HCEC 1CT (cell line): ENCODE data around the gene ADAMTSL4.

Experiments
- DNase-seq: peaks from one replicate; pipeline ENCODE4 v3.0.0-alpha.2; 2017

ADAMTSL4 gene

DNA sequence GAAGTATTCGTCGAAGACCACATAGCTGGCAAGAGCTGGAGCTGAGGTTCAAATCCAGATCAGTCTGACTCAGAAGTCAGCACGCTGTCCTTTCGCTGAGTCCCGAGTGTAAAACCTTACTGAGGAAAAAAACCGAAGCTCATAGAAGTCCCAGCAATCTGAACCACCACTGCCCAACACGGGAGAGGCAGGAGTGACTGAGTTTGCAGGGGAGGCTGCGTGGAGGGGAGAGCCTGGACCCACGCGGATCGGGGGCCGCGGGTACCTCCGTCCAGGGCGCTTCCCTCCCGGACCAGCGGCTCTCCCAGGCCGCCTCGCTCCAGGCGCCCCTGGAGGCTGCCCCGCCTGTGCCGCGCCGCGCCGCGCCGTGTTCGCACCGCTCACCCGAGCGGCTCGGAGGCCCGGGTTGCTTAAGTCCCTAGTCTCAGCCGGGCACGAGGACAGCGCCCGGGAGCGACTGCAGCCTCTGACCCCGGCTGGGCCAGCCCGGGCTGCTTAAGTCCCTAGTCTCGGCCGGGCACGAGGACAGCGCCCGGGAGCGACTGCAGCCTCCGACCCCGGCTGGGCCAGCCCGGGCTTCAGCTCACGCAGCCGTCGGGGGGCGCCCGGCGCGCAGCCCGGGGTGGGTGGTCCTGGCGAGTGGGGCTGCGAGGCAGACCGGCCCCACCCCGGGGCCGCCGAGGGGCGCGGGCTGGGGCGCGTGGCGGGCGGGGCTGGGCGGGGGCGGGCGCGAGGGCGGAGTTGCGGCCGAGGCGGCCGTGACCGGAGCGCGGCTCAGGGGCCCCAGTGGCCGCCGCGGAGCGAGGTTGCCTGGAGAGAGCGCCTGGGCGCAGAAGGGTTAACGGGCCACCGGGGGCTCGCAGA lies at the start of gene ADAMTSL4:
TSS of gene ADAMTSL4 (plus strand) at position 777 of the 864 bp plus-strand sequence. CDS start 2,881 bp downstream, outside the sequence.
- DNase-seq, result peak; percentile 76

DNA sequence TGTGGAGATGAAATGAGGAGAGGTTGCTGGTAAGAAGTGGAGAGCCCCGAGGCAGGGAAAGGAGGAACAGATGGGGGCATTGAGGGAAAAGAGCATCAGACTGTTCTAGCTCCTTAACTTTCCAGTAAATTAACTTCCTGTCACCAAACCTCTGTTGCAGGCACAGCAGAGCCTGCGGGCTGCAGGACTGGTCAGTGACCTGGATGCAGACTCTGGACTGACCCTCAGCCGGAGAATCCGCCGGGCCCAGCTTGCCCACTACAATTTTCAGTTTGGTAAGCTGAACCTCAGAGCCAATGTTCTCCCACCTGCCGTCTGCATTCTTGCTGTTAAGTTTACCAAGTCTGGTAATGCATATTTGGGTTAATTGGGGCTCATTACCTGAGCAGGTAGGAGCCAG lies 43.8 kb upstream of the ADAMTSL4 start:
- DNase-seq, result no peak

DNA sequence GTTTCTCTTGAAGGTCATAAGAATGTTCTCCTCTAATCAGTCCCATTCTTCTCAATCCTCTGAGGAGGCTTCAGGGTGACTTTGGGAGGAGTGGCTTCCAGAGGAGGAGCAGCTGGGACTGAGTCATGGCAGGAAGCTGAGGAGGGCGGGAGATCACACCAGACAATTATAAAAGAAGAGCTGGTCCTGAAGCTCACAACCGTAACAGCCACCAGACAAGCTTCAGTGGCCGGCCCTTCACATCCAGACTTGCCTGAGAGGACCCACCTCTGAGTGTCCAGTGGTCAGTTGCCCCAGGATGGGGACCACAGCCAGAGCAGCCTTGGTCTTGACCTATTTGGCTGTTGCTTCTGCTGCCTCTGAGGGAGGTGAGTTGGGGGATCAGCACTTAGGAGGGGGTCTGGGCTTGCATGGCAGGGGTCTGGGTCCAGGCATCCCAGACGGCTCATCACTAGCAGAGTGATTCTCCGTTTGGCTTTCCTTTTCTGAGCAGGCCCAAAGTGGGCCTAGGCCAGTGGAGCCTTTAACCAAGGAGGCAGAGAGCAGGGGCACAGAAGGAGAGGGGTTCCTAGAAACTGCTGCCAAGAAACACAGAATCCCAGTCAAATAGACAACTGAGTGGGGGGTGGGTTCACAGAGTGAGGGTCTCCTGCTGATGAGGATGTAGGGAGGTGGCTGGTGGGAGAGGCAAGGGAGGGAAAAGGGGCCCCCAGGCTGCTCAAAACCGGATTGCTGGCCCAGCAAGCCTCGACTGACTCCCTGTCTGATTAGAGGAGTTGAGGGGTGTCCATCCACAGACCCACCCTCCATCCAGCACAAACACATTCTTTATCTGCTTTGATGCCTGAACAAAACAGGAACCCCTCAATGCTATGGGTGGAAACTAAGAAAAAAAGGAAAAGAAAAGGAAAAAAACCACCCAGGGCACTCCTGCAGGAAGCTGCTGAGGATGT lies 41.0 kb upstream of the ADAMTSL4 start, which contains the start of gene ECM1:
TSS of gene ECM1 (plus strand) at position 198 of the 953 bp plus-strand sequence. CDS start at position 299, 101 bp downstream.
- peak; percentile 87 for DNase-seq

DNA sequence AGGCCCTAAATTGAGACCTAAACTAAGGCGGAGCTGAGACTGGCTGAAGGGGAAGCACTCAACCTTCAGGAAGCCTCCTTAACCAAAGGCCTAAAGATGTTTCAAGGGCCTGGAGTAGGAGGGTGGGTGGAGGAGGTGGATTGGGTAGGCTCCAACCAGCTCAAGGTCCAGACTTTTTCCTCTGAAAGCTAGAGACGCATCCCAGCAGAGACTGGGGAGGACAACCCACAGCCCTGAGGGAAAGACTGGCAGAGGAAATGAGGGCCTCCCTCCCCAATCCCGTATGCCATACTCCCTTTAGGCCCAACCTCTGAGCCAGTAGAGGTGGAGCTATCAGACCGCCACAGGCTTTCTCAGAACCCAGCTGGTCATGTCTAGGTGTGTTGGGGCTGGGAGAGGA lies 40.2 kb upstream of the ADAMTSL4 start:
- no peak for DNase-seq

DNA sequence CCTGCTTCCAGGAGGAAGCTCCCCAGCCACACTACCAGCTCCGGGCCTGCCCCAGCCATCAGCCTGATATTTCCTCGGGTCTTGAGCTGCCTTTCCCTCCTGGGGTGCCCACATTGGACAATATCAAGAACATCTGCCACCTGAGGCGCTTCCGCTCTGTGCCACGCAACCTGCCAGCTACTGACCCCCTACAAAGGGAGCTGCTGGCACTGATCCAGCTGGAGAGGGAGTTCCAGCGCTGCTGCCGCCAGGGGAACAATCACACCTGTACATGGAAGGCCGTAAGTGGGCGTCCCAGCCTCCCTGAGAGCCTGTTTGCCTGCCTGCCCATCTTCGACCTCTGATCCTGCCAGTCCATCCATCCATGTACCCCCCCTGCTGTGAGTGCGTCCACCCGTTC lies 37.7 kb upstream of the ADAMTSL4 start:
- no peak for DNase-seq

DNA sequence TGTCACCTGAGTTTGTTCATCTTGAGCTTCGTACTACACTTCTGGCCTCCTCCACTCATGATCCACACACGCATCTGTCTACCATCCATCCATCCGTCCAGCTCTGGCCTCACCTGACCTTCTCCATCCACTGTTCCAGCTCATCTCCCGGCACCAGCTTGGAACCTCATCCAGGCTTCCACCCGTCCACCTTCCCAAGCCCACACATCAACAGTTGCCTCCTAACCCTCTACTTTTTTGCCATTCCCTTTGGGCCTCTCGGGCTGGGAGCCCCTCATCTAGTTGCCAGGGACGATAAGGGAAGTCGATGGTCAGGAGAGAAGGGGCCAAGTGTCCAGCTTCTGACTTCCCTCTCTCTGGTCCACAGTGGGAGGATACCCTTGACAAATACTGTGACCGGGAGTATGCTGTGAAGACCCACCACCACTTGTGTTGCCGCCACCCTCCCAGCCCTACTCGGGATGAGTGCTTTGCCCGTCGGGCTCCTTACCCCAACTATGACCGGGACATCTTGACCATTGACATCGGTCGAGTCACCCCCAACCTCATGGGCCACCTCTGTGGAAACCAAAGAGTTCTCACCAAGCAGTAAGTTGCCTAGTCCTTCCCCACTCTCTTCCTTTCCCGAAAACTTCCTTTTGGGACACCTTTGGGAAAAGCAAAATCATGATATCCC lies 37.1 kb upstream of the ADAMTSL4 start:
- no peak for DNase-seq

DNA sequence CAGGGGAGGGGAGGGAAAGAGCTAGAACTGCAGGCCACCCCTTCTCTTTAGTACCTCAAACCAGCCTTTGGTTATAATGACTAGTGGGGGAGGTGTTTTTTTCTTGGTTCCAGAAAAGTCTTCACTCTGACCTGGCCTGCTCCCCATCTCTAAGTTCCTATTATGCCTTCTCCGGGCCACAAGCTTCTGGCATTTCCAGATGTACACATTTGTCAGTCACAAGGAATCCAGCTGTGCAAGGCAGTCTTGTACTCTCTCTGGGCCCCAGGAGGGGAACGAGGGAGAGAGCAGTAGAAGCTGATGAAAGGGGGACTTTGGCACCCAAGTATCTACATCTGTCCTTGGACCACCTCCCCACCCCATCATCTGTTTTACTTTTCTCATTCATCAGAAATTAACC lies 36.4 kb upstream of the ADAMTSL4 start:
- peak; percentile 44 for DNase-seq

DNA sequence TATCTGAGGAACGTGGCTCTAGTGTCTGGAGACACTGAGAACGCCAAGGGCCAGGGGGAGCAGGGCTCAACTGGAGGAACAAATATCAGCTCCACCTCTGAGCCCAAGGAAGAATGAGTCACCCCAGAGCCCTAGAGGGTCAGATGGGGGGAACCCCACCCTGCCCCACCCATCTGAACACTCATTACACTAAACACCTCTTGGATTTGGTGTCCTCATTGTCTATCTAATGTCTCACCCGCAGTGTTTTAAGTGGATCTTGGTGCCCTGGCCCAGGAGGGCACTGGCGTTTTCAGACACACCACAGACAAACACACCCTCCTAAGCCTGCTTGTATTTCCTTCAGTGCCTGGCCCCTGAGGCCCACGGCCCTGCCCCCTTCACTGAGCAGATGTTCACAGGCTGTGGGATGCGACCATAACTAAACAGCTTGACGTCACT lies 35.8 kb upstream of the ADAMTSL4 start:
- DNase-seq, result peak; percentile 15

DNA sequence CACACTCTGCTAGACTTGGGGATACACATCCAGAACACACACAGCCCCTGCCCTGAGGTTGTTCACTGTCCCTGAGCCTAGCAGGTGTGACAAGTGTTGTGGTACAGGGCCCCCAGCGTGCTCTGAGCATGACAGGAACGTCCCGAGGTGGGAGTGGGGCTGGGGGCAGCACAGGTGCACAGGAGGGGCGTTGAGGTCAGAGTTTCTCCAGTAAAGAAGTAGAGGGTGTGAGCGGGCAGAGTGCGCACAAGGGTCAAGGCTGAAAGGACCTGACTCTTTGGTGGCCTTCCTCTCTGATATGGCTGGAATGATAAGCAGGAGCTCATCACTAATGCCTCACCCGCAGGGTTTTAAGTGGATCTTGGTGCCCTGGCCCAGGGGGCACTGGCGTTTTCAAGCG lies 34.9 kb upstream of the ADAMTSL4 start:
- DNase-seq, result no peak

DNA sequence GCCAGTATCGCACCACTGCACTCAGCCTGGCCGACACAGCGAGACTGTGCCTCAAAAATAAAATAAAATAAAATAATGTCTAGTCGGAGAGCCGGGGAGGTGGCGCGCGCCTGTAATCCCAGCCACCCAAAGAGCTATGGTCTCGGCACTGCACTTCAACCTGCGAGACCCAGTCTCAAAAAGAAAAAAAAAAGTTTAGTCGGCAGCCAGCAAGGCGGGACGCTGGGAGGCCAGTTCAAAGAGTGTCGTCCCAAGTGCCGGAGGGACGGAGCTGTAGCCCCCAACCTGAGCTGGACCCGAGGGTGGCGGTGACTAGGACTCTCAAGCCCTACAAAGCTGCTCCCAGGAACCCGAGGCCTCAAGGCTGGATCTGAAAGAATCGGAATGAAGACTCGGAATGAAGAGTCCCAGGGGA lies 34.3 kb upstream of the ADAMTSL4 start:
- DNase-seq, result no peak

DNA sequence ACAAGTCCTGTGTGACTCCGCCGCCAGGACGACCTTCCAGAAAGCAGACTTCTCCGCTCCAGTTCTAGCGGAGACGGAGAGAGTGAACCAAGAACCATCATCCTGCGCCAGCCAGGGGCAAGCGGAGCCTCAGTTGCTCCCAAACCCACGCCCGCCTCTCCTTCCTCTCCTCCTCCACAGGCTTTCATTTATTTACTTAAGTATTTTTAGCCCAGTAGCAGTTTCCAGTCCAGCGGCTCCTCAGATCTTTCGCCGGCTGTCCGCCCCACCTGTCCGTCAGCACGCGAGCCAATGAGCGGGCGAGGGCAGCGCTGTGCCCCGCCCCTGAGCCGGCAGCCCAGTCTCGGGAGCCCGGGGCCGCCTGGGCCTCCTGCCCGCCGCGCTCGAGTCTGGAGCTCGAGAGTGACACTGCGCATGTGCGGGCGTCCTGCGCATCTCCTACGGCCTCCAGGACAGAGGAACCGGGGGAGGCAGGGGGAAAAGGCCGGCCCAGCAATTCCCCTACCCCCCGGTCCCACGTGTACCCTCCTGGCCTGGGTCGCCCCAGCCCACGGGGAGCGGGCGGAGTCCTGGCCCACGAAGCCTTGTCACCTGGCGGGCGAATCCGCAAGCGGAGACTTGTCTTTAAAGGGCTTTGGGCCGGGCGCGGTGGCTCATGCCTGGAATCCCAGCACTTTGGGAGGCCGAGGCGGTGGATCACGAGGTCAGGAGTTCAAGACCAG lies 33.7 kb upstream of the ADAMTSL4 start, which contains the start of gene FALEC:
TSS of gene FALEC (plus strand) at position 425 of the 722 bp plus-strand sequence.
- DNase-seq, result peak; percentile 97

DNA sequence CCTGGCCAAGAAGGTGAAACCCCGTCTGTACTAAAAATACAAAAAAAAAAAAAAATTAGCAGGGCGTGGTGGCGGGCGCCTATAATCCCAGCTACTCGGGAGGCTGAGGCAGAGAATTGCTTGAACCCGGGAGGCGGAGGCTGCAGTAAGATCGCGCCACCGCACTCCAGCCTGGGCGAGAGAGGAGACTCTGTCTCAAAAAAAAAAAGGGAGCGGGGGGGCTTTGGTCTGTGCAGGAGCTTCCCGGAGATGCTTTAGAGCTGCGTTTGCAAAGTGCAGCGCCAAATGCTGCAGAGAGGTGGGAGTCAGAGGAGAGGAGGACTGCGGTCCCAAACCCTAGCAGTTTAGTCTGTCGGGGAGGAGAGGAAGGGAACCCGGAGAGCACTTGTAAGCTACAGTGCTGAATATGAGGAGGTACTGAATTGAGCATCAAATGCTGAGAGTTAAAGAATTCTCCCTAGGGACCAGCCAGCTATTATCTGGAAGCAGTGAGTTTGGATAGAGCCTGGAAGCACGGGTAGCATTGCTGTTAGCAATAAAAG lies 33.1 kb upstream of the ADAMTSL4 start:
- DNase-seq, result peak; percentile 1

DNA sequence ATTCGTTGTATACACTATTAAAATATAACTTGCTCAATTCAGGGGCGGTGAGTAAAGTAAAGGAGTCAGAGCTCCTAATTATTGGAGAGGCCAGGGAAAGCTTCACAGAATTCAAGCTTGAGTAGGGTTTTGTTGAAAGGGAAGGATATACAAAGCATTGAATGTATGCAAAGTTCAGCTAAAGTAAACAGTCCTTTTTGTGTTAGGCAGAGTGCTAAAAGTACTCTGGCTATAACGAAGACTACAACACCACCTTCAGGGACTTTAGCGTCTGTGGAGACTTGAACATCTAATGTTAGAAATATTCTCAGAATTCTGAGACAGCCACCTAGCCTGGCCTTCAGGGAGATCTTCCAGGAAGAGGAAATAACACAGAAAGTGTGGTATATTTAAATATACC lies 32.6 kb upstream of the ADAMTSL4 start:
- peak; percentile 22 for DNase-seq

DNA sequence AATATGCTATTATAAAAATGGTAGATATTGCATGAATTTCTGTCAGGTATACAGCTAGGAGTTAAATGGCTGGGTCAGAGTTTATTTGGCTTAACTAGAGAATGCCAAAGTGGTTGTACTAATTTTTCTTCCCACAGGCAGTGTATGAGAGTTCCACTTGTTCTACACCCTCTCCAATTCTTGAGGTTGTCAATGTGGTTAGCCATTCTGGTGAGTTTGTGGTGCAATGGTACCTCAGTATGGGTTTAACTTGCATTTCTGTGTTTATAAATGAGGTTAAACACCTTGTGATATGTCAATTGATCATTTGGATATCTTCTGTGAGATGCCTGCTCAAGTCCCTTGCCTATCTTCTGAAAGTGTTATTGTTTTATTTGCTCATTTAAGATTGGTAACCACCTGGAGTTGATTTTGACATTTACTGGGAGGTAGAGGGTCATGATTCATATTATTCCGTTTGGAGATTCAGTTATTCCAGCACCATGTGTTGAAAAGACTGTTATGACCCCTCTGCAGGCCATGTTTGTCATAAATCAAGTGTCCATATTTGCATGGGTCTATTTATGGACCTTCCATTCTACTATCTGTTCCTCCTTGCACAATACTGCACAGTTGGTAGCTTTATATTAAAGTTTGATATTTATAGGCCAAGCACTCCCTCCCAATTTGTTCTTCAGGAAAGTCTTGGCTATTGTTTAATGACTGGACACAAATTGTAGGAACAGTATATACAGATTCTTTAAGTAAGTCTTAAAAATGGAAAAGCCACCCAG lies 27.8 kb upstream of the ADAMTSL4 start:
- no peak for DNase-seq

DNA sequence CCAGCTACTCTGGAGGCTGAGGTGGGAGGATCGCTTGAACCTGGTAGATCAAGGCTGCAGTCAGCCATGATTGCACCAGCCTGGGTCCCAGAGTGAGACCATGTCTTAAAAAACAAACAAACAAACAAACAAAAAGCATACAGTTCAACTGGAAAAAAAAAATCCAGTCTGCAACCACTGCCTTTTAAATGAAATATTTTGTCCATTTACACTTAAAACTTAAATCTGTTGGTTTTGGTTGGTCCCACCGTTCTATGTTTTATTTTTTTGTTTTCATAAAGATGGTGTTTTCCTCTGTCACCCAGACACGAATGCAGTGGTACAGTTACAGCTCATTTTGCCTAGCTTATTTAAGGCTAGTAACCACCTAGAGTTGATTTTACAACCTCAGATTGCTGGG lies 23.9 kb upstream of the ADAMTSL4 start:
- DNase-seq, result no peak

DNA sequence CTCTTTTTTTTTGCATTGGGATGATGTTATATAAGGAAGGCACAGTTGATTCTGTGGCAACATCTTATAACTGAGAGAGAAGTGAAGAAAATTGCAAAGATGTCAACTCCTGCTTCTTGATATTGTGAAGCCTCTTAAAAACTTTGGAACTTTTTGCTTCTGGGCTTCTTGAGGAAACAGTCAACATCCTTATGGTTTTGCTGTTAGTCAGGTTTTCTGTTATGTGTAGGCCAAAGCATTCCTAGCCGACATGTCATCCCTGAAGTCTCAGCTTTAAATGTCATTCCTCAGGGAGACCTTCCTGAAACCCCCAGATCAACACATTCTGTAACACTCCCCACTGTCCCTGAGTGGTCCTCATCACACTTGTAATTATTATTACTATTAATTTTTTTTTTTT lies 21.0 kb upstream of the ADAMTSL4 start:
- peak; percentile 74 for DNase-seq

DNA sequence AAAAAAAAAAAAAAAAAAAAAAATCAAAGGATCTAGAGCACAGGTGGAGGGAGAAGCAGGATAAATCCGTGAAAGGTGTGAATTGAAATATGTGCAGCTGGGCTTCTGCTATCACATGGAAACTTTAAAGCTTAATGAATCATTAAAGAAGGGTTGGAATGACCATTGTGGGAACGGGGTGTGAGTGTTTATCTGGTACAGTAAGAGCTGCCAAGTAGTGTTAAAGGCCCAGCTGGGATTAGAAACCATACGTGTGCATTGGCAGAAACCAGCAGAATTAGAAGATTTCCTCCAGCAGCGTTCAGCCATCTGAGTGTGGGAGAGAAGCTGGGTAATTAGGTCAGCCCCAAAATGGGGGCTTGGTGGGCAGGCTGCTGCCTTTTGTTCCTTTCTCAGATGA lies 20.2 kb upstream of the ADAMTSL4 start:
- peak; percentile 85 for DNase-seq

DNA sequence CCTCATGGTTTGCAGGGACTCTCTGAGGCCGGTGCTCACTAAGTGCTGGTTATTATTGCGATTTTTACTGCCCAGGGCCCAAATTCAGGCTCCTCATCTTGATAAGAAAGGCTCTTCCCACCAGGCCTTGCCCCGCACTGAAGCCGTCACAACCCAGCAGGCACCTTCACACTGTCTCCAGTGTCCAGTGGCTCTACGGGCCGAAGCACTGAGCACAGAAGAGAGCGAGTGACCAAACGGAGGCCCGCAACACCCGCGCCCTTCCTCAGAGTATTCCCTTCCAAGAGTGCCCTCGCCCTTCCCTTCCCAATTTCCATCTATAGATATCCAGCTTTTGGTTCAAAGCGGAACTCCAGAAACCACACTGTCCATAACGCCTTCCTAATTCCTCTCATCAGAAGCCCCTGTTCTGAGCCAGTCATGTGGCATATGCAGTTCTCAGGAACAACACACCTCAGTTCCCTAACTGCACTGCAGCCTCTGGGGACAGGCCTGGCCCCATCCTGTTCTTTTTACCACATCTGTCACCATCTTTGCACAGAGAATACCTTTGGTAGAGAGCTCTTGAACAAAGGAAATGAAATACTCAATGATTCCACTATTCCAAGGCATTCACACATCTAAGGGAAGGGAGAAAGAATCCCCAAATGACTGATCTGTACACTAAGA lies 18.6 kb upstream of the ADAMTSL4 start:
- no peak for DNase-seq

DNA sequence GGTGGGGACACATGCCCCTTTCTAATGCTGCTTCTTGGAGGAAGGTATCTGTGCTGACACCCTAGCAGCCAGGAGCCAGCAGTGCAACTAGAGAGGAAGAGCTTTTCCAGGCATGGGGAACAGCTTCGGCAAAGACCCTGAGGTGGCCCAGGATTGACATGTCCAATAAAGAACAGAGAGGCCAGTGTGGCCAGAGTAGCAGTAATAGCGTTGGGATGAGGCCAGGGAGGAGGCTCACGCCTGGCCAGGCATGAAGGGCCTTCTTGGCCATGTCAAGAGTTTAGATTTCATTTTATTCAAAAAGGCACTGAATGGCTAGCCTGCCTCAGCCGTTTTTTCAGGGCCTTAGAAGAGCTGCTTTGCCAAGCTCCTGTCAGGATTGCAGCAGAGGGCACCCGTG lies 16.3 kb upstream of the ADAMTSL4 start:
- DNase-seq, result no peak

DNA sequence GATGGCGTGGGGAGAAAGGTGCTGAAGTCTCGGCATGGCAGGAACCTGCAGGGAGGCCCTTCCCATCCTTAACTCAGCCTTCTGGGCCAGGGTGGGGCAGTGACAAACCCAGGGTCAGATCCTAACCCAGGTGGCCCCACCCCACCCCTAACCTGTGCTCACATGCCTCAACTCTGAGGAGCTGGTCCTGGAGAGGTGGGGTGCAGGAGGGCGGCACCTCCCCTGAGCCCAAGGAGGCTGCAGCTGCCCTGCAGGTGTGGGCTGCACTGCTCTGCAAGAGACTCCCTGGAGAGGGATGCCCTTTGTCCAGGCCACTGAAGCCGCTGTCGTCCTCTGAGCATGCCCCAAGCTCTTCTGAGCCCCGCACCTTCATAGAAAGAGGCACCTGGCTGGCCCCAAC lies 15.2 kb upstream of the ADAMTSL4 start:
- DNase-seq, result no peak
